CD4-positive, alpha-beta T cell treated with Interferon gamma for 1 hour (primary cell): ENCODE data around the gene C21orf58.

Experiments
- DNase-seq: peaks from one replicate; pipeline ENCODE4 v3.0.0-alpha.2; 2020

The C21orf58 gene

GRCh38 chr21:46352164-46352515, 28.5 kb upstream of the C21orf58 start:
- no peak for DNase-seq

- no peak for DNase-seq
Measured at GRCh38 chr21:46351476-46352163, 27.9 kb upstream of the C21orf58 start.

- no peak for DNase-seq
Measured at GRCh38 chr21:46350981-46351380, 27.3 kb upstream of the C21orf58 start.

- DNase-seq: no peak
Measured at GRCh38 chr21:46350571-46350970, 26.9 kb upstream of the C21orf58 start.

- no peak for DNase-seq
Measured at GRCh38 chr21:46349134-46349760, 25.6 kb upstream of the C21orf58 start.

GRCh38 chr21:46347791-46348381, 24.2 kb upstream of the C21orf58 start:
- DNase-seq: no peak

GRCh38 chr21:46347203-46347550, 23.5 kb upstream of the C21orf58 start:
- DNase-seq: no peak

GRCh38 chr21:46346296-46347202, 22.9 kb upstream of the C21orf58 start:
- DNase-seq: no peak

- DNase-seq: no peak
Measured at GRCh38 chr21:46345861-46346260, 22.2 kb upstream of the C21orf58 start.

- no peak for DNase-seq
Measured at GRCh38 chr21:46344219-46344915, 20.7 kb upstream of the C21orf58 start.

- DNase-seq: no peak
Measured at GRCh38 chr21:46340998-46341397, 17.3 kb upstream of the C21orf58 start.

- DNase-seq: no peak
Measured at GRCh38 chr21:46336603-46337002, 12.9 kb upstream of the C21orf58 start.

GRCh38 chr21:46334351-46335140, 10.9 kb upstream of the C21orf58 start:
- no peak for DNase-seq

- DNase-seq: no peak
Measured at GRCh38 chr21:46329796-46330195, 6.1 kb upstream of the C21orf58 start.

- DNase-seq: no peak
Measured at GRCh38 chr21:46328151-46328550, 4.5 kb upstream of the C21orf58 start.

GRCh38 chr21:46327711-46328110, 4.0 kb upstream of the C21orf58 start:
- no peak for DNase-seq

GRCh38 chr21:46326110-46326703, 2.5 kb upstream of the C21orf58 start:
- no peak for DNase-seq

- DNase-seq: peak; percentile 10
Measured at GRCh38 chr21:46325073-46325912, 1.6 kb upstream of the C21orf58 start.

- DNase-seq: peak; percentile 87
Measured at GRCh38 chr21:46324390-46325072, 861 bp upstream of the C21orf58 start.

GRCh38 chr21:46323227-46323709, 402 bp downstream of the C21orf58 start:
- no peak for DNase-seq
